ENCODE measurements around the gene TESMIN. TPM values are rescaled to one million over a fixed set of nuclear protein-coding genes. Genes with fewer than 3 reads are reported as not detected.

TESMIN gene
- total RNA-seq, 2 donors from 2014 or later: 0.47 to 0.78 TPM

GRCh38 chr11:68721075-68721474 is 30.2 kb downstream of the TESMIN start:
- Histone ChIP-seq H3K4me1 (no peaks in the 10 kb centered on the region), H3K27me3 (peaks cover 0 to 3% of the 10 kb centered on the region in 2 donors), H3K36me3 (no peaks in the 10 kb centered on the region), H3K4me3 (no peak overlapping the region), H3K27ac (no peak overlapping the region), H3K9me3 (peaks cover 0 to 15% of the 10 kb centered on the region in 2 donors)
- no peak for DNase-seq (ENCODE audit: low spot score)
- TF ChIP-seq, protein P1, sequence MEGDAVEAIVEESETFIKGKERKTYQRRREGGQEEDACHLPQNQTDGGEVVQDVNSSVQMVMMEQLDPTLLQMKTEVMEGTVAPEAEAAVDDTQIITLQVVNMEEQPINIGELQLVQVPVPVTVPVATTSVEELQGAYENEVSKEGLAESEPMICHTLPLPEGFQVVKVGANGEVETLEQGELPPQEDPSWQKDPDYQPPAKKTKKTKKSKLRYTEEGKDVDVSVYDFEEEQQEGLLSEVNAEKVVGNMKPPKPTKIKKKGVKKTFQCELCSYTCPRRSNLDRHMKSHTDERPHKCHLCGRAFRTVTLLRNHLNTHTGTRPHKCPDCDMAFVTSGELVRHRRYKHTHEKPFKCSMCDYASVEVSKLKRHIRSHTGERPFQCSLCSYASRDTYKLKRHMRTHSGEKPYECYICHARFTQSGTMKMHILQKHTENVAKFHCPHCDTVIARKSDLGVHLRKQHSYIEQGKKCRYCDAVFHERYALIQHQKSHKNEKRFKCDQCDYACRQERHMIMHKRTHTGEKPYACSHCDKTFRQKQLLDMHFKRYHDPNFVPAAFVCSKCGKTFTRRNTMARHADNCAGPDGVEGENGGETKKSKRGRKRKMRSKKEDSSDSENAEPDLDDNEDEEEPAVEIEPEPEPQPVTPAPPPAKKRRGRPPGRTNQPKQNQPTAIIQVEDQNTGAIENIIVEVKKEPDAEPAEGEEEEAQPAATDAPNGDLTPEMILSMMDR (IDR thresholded peaks at IDR 0.05): no peak

GRCh38 chr11:68715456-68716122 is 35.7 kb downstream of the TESMIN start:
- no peak for DNase-seq (ENCODE audit: low spot score)
- H3K27me3 ChIP-seq: no peaks in the 10 kb centered on the region
- H3K27ac ChIP-seq: no peak overlapping the region
- TF ChIP-seq, protein P1 (IDR thresholded peaks at IDR 0.05): no peak
- H3K4me1 ChIP-seq: no peaks in the 10 kb centered on the region
- no peak overlapping the region for H3K4me3 ChIP-seq
- H3K9me3 ChIP-seq: peaks cover 0 to 15% of the 10 kb centered on the region in 2 donors
- no peaks in the 10 kb centered on the region for H3K36me3 ChIP-seq

DNA sequence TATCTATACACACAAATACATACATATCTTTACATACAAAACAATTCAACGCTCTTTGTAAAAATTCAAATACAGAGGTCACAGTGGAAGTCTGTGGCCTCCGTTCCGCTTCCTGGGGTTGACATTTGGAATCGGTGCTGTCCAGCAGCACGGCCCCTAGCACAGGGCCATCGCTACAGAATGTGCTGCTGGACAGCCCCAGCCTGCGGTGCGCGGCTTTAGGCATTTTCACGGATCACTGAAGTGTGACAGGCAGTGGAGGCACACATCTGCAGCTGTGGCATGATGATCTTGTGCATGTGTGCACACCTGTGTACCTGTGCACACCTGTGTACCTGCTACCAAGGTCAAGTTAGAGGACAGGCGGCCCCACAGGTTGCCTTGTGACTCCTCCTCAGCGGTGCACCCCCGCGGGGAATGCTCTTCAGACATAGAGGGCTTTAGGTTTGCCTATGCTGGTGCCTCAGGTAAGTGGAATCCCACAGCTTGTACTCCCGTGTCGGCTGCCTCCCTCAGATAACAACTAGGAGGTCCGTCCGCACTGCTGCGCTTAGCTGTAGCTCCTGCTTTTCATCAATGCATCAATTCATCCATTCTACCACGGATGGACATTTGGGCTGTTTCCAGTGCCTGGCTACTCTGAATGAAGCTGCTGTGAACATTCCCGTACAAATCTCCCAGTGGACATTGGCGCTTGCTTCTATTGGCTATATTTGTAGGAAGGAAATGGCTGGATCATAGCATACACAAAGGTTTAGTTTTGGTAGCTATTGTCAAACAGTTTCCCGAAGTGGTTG is 37.1 kb downstream of the TESMIN start:
- Histone ChIP-seq H3K27me3 (no peaks in the 10 kb centered on the region), H3K4me3 (no peak overlapping the region), H3K36me3 (no peaks in the 10 kb centered on the region), H3K4me1 (no peaks in the 10 kb centered on the region), H3K9me3 (peaks cover 0 to 2% of the 10 kb centered on the region in 2 donors), H3K27ac (no peak overlapping the region)
- no peak for DNase-seq (ENCODE audit: low spot score)
- TF ChIP-seq, protein P1 (IDR thresholded peaks at IDR 0.05): no peak

DNA sequence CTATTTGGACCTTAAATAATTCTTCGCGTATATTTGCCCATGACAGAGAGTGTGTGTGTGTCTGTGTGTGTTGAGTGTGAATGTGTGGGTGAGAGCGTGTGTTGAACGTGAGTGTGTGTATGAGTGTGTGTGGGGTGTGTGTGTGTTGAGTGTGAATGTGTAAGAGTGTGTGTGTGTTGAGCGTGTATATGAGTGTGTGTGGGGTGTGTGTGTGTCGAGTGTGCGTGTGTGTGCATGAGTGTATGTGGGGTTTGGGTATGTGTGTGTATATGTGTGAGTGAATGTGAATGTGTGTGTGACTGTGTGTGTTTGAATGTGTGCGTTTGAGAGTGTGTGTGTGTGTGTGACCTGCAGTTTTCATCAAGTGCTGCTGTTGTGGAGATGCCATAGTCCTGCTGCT is 40.2 kb downstream of the TESMIN start:
- no peaks in the 10 kb centered on the region for H3K27me3 ChIP-seq
- DNase-seq (ENCODE audit: low spot score): no peak
- TF ChIP-seq, protein P1 (IDR thresholded peaks at IDR 0.05): no peak
- H3K4me3 ChIP-seq: no peak overlapping the region
- no peaks in the 10 kb centered on the region for H3K9me3 ChIP-seq
- H3K27ac ChIP-seq: no peak overlapping the region
- no peaks in the 10 kb centered on the region for H3K36me3 ChIP-seq
- H3K4me1 ChIP-seq: no peaks in the 10 kb centered on the region

- TF ChIP-seq, protein P1 (IDR thresholded peaks at IDR 0.05): no peak
- no peaks in the 10 kb centered on the region for H3K36me3 ChIP-seq
- no peaks in the 10 kb centered on the region for H3K4me1 ChIP-seq
- H3K4me3 ChIP-seq: no peak overlapping the region
- no peaks in the 10 kb centered on the region for H3K27me3 ChIP-seq
- no peak overlapping the region for H3K27ac ChIP-seq
- no peak for DNase-seq (ENCODE audit: low spot score)
- H3K9me3 ChIP-seq: no peaks in the 10 kb centered on the region
These were observed 40.9 kb downstream of the TESMIN start for GRCh38 chr11:68710409-68710808.
